Measurements from ENCODE around the gene RBM25.

The RBM25 gene

GRCh38 chr14:73097421-73097820, 39.1 kb downstream of the RBM25 start:
- no peak for DNase-seq (ENCODE audit: low read depth in 1 of 2, low spot score in 1 of 2)
- TF ChIP-seq REST (IDR thresholded peaks at IDR 0.05; ENCODE audit: insufficient replicate concordance, low read depth) (no peak), SPI1 (IDR thresholded peaks at IDR 0.05; ENCODE audit: borderline replicate concordance, low read depth) (no peak), POLR2AphosphoS5 (IDR thresholded peaks at IDR 0.05; ENCODE audit: low read depth) (no peak), CTCF (IDR thresholded peaks at IDR 0.05; ENCODE audit: insufficient read depth, low read length) (no peak), GABPA (IDR thresholded peaks at IDR 0.05; ENCODE audit: low read depth) (no peak)
- H3K27ac ChIP-seq (replicated peaks), result no peak overlapping the region
- H3K27me3 ChIP-seq (ENCODE audit: insufficient read depth, poor library complexity, severe bottlenecking), result no peaks in the 10 kb centered on the region
- H3K4me3 ChIP-seq (replicated peaks; ENCODE audit: insufficient read depth, low read length), result no peak overlapping the region

GRCh38 chr14:73100334-73100733, 42.0 kb downstream of the RBM25 start:
- DNase-seq (ENCODE audit: low read depth in 1 of 2, low spot score in 1 of 2), result no peak
- no peak overlapping the region for H3K4me3 ChIP-seq (replicated peaks; ENCODE audit: insufficient read depth, low read length)

More at GRCh38 chr14:73100334-73100733, 42.0 kb downstream of the RBM25 start:
- Histone ChIP-seq H3K27ac (replicated peaks) (no peak overlapping the region), H3K27me3 (ENCODE audit: insufficient read depth, poor library complexity, severe bottlenecking) (no peaks in the 10 kb centered on the region)
- no peak for TF ChIP-seq REST (IDR thresholded peaks at IDR 0.05; ENCODE audit: insufficient replicate concordance, low read depth)
- no peak for TF ChIP-seq GABPA (IDR thresholded peaks at IDR 0.05; ENCODE audit: low read depth)
- no peak for TF ChIP-seq SPI1 (IDR thresholded peaks at IDR 0.05; ENCODE audit: borderline replicate concordance, low read depth)
- TF ChIP-seq POLR2AphosphoS5 (IDR thresholded peaks at IDR 0.05; ENCODE audit: low read depth), result no peak
- no peak for TF ChIP-seq CTCF (IDR thresholded peaks at IDR 0.05; ENCODE audit: insufficient read depth, low read length)

All from HL-60 (cell line).